Stimulated activated CD4-positive, alpha-beta T cell treated with anti-CD3 and anti-CD28 coated beads, Interleukin-4, amount 100 ng/mL, for 24 hours (primary cell): ENCODE results near the gene ARHGAP44.
"Not testable (repeated sequence)": the region's sequence is repeated elsewhere in the genome, so short reads cannot be mapped to it uniquely, and the experiment has no call there.

ENCODE experiments used
- DNase-seq: peaks from one replicate; pipeline ENCODE4 v3.0.0-alpha.2; 2020

Gene ARHGAP44

DNA sequence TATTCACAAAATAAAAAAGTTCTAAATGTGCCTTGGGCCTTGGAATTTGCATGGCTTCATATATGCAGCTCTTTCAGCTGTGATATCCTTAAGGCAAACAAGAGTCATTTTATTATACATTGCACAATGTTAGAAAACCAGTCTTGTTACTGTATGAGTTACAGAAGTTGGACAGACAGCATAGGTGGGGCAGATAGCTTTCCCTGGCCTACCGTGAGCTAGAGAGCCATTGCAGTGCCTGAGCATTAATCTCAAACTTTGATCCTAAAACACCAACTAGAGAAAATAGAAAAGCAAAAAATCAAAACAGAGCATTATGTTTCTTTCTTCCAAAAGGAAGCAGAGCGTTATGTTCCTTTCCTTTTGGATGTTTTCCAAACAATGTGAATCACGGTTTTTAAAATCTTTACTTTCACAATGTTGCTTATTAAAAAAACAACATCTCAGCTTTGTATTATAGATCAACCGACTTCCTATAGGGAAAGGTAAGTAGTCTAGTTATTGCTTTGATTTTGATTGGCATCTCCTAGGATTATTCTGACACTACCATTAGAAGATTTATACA, 32.2 kb downstream of the ARHGAP44 start:
- no peak for DNase-seq

DNA sequence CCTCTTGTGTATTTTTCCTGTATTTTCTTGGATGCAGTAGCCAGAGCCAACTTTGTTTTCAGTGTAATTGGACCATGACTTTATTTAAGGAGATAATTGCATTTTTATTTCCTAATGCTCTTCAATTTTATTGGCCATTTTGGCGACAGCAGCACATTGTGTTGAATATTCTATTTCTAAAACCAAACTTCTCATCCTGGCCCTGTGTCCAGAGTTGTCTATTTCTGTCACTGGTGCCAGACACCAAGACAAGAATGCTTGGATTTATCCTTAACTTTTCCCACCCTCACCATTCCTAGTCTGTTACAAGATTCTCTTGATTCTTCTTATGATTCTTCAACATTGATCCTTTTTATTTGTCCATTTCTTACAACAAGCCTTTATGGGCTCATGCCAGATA, 37.1 kb downstream of the ARHGAP44 start:
- DNase-seq, result no peak

DNA sequence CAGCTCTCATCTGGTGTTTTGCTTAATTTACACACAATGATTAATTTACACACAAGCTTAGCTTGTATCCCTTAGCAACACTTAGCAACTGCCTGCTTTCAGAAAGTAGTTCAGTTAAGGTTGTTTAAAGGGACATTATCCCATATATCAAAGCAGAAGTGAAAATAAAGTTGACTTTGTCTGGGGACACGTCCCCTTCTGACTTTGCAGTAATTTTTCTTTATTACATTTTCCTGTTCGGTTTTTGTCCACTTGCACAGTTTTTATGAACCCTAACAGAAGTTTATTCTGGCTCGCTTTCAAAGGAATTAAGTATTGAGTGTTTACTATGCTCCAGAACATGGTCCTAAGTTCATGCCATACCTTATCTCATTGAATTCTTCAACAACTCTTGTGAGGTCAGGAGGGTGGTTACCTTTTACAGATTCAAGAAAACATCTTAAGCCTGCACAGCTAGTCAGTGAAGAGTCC, 41.5 kb downstream of the ARHGAP44 start:
- DNase-seq, result no peak

DNA sequence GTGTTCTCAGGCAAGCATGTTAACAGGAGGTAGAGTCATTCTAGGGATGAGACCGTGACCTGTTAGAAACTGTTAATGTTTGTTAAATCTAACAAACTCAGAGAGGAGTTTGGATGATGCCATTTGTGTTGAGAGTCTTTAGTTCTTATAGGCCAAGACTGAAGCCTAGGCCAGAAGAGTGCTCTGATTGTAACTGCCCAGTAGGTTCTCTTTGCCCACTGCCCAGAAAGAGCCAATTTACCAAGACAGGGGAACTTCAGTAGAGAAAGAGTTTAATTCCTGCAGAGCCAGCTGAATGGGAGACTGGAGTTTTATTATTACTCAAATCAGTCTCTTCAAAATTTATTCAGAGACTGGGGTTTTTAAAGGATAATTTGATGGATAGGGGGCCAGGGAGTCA, 42.5 kb downstream of the ARHGAP44 start:
- no peak for DNase-seq

DNA sequence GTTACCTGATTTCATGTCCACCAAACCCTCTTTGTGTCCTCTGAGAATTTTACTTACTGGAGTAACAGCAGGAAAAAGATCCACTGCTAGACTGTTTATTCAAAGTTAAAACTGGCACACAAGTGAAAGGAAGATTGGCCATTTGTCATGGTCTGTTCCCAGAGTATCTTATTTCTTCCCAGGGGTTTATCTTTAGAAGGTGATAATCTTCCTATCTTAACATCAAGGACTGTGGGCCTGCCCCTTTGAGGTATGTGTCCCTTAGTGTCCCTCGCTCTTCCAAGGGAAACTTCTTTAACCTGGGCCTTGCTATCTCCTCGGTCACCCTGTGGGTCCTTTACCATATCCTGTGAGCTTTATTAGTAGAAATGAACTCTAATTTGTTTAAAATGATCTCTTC, 49.7 kb downstream of the ARHGAP44 start:
- DNase-seq, result no peak

DNA sequence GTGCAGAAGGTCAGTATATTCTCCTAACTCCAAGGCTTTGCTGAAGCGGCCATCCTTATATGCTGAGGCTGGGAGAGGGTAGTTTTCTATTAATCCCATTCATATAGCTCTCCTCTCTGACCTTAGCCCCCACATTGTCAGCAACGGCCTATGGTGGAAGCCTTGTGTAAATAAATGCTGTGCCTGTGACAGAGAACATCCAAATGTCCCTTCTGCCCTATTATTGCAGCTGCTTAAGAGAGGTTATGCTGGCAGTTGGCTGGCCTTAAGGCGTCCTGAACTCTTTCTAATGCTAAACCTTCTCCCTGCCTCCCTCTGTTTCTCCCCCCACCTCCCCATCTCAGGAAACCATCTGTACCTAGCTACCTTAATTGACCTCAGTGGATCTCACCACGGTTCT, 53.6 kb downstream of the ARHGAP44 start:
- no peak for DNase-seq

DNA sequence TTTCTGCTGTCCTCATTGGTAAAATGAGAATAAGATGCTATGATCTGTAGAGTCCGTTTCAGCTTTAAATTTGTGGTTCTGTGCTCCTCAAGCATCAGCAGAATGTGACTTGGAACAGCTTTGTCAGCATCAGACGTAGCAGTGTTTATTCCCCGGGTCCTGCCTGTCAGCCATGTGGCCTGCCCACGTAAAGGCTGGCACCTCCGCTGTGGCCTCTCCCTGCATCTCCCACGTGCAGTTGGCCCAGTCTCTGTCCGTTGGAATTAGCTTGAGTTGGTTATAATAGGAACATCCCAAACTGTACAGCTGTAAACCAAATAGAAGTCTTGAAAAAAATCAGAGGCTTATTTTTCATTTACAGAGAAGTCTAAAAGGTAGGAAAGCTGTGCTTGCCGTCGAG, 61.7 kb downstream of the ARHGAP44 start:
- no peak for DNase-seq

DNA sequence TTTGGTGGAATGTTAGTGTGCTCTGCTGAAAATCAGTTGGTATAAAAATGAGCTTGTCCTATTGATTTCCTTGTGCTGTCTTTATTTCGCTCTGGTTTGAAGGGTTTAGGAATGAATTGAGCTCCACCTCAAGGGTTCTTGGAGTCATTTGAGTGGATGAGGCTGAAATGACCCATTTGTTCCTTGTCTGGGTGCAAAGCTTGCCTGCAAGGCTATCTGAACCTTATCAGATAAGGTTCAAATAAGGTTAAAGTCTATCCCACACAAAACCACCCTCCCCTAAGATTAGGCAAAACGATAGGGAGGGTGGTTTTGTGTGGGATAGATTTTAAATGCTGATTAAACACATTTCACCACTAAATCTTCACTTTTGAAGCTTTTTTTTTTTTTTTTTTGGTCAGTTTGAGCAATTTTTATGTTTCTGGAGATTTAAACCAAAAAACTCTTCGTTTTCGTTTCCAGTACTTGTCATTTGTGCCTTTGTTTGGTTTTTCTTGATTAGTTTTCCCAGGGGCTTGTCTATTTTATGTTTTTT, 62.7 kb downstream of the ARHGAP44 start:
- no peak for DNase-seq

DNA sequence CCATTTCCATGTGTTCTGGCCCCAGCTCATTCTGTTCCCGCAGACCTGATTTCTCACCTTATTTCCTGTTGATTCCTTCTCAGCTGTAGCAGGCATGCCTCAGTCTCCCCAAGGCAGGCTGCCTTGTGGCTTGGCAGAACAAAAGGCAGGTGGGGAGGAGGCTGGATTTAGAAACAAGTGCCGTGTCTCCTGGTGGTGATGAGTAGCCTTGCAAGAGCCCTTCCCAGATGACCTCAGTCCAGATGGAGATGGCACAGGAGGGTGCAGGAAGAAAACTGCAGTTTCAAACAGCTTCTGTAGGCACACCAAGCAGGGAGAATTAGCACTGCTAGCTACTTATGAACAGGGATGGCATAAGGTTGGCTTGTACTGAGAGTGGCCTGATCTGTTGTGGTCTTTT, 64.6 kb downstream of the ARHGAP44 start:
- DNase-seq, result no peak

DNA sequence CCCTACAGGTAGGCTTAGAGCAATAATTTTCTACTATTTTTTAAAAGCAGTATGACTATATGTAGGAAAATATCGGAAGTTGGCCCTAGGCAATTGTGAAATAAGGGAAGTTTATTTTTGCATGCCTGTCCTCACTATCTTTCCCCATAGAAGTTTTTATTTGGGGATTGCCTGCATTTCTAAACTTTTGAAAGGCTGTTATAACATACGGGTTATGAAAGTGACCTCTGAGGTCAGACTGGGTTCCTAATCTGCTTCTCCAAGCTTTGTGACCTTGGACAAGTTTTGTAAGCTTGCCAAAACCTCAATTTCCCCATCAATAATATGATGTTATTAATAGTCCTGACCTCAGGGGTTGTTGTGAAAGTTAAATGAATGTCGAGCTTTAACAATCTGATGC, 67.1 kb downstream of the ARHGAP44 start:
- no peak for DNase-seq

DNA sequence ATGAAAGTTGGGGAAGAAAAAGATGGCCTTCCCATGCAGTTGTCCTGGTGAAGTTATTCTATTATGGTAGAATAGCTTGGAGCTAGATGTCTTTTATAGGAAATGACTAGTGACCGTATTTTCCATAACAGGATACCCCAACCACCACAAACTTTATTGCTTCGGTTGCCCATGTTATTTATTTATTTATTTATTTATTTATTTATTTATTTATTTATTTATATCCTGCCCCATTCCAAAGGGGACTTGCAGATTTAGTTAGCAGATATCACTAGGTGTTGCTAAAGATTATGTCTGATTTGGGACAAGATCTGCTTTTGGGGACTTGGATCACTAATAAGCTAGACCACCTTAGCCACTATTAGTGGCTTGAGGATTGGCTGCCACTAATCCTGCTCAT, 68.3 kb downstream of the ARHGAP44 start:
- DNase-seq, result no peak

DNA sequence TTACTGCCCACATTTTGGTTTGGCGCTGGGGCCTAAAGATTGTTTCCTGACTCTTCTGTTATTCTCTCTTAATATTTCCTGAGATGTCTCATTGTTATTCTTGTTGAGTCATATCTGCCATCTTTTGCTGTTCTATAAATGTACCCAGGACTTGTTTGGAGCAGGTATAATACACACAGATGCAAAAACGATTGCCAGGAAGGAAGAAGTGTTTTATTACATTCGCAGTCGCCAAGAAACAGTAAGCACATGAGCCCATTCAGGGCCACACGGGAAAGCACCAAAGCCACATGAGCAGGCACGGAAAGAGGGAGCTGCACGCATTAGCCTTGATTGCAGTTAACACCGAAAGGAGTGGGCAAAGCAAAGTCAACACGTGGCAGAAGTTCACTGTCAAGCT, 70.2 kb downstream of the ARHGAP44 start:
- no peak for DNase-seq

DNA sequence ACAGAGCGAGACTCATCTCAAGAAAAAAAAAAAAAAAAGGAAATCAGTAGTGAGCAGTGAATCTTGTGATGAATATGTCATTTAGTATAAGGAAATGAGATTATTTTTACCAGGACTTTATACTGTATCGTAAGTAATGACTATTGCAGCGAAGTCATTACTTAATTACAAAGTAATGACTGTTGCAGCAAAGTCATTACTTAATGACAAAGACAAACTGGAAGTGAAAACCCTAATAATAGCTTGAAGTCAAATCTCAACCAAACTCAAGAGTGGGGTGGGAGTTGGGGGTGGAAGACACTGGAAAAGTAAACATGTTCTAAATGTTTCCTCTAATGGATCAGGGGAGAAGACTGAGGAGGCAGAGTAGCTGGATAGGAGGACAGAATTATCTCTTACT, 76.5 kb downstream of the ARHGAP44 start:
- DNase-seq, result no peak

DNA sequence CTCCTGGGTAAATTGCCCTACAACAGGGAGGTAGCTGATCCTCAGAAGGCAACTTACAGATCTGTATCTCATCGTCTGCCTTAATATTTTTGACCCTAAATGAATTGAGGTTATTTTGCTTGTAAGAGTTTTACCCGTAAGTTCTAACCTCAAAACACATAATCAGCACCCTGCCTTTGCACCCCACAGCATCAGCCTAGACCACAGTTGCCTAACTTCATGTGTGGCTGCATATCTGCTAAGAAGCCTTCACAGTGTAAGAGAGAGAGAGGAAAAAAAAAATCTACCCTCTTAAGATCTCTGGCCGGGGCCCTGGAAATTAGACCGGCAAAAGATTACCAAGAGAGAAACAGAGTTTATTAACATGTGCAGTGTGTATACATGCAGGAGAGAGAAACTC, 76.9 kb downstream of the ARHGAP44 start:
- no peak for DNase-seq

DNA sequence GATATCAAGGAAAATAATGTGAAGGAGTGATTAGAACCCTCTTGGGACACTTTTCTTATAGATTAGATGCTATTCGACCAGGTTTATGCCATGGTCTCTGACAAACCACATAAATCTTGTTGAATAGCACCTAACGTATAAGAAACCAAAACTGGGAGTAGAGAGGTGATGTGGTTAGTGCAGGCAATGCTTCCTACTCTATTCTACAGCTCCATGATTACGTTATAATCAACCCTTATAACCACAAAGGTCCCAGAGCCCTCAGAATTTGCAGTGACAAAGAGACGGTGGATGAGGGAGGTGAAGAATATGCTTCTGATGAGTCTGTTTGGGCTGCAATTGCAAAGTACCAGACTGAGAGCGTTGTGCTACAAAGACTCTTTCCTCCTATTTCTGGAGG, 78.4 kb downstream of the ARHGAP44 start:
- no peak for DNase-seq

DNA sequence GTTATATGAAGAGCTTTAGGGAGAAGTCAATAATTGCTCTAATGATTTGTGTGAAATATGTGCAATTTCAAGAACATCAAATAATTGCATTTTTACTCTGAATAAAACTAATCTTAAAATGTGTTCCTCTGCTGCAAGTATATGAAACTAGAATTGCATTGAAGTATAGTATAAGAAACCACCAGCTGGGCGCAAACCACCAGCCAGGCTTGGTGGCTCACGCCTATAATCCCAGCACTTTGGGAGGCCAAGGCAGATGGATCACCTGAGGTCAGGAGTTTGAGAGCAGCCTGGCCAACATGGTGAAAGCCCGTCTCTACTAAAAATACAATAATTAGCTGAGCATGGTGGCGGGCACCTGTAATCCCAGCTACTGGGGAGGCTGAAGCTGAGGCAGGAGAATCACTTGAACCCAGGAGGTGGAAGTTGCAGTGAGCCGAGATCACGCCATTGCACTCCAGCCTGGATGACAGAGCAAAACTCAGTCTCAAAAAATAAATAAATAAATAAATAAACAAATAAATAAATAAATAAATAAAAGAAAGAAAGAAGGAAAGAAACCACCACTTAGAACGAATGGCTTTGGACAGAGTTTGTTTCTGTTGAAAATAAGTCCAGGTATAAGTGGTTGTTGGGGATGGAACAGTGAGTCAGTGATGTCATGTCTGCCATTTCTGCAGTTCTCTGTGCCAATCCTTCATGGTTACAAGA, 84.3 kb downstream of the ARHGAP44 start:
- not testable (repeated sequence) for DNase-seq

DNA sequence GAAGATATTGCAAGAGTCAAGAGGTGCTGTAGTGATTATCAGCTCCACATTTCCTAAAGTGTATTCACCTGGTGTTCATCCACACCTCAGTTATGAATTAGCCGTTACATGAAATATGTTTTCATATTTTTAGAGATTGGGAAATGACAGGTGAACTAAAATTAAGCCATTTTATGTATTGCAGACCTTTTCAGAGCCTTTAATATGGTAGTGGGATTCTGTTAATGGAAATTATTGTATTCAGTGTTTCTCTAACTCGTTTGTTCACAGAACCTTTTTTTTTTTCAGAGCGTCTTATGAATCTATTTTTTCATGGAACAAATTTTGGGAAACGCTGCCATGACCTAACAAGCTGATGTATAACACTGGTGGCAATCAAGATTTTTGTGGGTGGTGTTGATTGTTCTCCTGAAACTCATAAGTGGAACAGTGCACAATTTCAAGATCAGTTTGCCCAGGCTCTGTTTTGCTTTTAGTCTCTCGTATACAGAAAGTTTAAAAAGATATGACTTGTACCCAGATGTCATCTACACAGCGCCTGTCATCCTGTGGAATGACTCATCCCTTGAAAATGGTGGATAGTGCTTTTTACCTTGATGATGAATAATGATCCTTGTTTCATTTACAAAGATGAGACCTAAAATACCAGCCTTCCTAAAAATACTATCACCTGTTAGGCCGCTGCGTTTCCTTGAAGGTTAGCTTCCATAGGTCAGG, 88.8 kb downstream of the ARHGAP44 start:
- no peak for DNase-seq

DNA sequence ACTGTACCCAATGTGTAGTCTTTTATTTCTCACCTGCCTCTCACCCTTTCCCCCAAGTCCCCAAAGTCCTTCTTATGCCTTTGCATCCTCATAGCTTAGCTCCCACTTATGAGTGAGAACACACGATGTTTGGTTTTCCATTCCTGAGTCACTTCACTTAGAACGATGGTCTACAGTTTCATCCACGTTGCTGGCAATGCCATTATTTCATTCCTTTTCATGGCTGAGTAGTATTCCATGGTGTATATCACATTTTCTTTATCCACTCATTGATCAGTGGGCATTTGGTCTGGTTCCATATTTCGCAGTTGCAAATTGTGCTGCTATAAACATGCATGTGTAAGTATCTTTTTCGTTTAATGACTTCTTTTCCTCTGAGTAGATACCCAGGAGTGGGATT, 89.8 kb downstream of the ARHGAP44 start:
- not testable (repeated sequence) for DNase-seq

DNA sequence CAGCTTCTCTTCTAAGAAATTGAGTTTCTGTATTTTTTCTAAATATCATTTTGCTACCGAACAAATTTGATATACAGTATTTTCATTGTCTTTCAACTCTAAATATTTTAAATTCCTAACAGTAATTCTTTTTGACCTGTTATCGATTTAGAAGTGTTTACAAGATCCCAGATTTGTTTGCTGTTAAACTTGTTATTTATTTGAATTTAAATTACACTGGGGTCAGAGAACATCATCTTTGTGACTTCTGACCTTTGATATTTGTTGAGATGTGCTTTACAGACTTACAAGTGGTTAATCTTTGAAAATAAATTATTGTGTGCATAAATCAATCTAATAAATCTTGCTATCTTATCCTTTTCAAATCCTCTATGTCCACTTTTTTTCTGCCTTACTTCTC, 94.2 kb downstream of the ARHGAP44 start:
- DNase-seq, result no peak

DNA sequence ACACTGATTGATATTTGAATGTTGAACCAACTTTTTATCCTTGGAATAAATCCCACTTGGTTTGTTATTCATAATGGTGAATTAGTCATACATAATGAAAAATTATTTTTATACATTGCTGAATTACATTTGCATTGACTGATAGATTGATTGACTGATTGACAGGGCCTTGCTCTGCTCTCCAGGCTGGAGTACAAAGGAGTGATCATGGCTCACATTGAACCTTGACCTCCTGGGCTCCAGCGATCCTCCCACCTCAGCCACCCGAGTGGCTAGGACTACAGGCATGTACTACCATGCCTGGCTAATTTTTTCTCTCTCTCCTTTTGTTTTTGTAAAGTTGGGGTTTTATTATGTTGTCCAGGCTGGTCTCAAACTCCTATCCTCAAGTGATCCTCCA, 97.8 kb downstream of the ARHGAP44 start:
- DNase-seq, result no peak

DNA sequence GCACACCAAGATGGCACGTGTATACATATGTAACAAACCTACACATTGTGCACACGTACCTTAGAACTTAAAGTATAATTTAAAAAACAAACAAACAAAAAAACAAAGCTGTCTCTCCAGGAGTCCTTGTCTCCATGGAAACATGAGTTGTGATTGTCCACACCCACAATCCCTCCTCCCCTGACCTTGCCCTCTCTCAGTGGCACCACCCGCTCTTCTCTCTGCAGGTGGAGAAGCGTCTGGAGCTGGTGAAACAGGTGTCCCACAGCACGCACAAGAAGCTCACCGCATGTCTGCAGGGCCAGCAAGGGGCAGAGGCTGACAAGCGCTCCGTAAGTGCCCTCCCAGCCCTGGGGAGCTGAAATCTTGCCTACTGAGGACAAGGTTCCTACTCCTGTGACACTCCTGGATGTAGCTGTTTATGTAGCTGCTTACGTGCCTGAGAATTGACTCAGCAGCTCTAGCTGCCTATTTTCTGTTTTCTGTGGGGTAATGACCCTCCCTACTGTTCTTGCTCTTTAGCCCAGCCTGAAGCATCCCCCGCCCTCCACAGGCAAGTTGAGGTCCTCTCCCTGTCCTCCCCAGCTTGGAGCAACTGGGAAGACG, 107.0 kb downstream of the ARHGAP44 start:
- no peak for DNase-seq

DNA sequence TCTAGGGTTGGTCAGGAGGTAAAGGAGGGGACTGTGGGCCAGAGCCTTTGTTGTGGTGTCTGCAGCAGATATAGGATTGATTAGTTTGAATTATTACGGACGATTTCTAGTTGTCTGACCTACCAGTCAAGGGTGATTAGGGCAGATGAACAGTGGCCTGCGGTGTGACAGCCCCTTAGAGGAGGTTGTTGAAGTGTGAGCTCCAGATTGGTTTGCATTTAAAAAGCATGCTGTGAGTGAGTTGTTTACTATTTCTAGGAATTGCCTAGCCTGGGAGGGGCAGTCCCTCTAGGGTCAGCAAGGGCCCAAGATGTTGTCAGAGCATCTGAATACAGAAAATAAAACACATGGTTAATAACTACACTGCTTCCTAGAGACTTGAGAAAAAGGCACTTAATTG, 108.8 kb downstream of the ARHGAP44 start:
- DNase-seq, result no peak

DNA sequence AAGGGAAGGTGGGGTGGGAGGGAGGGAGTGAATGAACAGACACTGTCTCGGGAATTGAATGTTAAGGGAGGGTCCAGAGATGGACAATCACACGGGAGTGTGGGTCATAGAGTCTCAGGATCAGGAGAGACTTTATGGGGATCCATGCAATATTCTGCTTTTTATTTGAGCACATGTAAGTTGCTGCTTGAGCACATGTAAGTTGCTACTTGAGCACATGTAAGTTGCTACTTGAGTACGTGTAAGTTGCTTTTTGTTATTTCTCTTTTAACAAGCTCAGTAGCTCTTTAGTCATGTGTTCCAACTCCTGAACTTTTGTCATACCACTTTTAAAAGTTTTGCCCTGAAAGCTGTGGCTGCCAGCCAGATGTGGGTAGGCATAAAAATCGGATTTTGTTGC, 110.3 kb downstream of the ARHGAP44 start:
- no peak for DNase-seq

DNA sequence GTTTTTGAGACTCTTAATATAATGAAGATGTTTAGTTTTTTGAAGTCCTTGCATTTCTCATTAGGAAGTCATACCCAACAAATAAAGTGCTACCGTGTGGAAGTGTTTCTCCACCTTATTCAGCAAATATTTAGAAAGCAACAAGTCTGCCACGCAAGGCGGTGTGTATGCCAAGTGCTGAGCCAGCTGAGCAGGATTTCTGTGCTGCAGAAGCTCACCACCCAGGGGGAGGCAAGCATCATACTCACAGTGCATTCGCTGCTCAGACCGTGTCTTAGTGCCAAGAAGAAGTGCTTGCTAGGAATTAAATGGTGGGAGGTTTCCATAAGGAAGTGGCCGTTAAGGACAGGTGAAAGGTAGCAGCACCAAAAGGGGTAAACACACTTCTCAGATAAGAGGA, 111.2 kb downstream of the ARHGAP44 start:
- no peak for DNase-seq
